GM21447 (cell line): Measurements from ENCODE around the gene BLNK.
"Not testable (repeated sequence)": the region's sequence is repeated elsewhere in the genome, so short reads cannot be mapped to it uniquely, and the experiment has no call there.

ENCODE experiments used
- ATAC-seq: cut with Tn5 transposase; IDR thresholded peaks from one replicate; pipeline ENCODE4 v1.9.1; 2021; ENCODE audit not compliant: unreplicated experiment

The BLNK gene

GRCh38 chr10:96230527-96230926 is 40.8 kb downstream of the BLNK start:
- ATAC-seq: peak; percentile 46

GRCh38 chr10:96229568-96230030 is 41.8 kb downstream of the BLNK start:
- ATAC-seq: no peak

- ATAC-seq: no peak
These were observed 42.9 kb downstream of the BLNK start for GRCh38 chr10:96228408-96228994.

- no peak for ATAC-seq
These were observed 44.2 kb downstream of the BLNK start for GRCh38 chr10:96227206-96227605.

DNA sequence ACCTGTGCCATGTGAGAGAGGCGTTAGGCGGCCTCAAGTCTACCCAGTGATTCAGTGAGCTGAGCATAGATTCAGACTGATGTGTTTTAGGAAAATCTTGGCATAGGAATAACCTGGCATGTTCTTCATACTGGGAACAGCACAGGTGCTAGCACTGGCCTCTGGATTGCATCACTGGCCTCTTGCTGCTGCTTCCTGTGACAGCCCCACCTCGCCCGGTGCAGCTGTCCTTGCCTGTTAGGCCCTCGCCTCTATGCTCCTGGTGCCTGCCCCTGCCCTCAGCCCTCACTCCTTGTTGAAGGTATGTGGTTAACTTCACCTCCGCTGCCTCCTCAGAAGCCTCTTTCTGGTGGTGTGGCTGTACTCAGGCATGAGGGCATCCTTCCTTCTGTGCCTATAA is 46.2 kb downstream of the BLNK start:
- ATAC-seq: no peak

DNA sequence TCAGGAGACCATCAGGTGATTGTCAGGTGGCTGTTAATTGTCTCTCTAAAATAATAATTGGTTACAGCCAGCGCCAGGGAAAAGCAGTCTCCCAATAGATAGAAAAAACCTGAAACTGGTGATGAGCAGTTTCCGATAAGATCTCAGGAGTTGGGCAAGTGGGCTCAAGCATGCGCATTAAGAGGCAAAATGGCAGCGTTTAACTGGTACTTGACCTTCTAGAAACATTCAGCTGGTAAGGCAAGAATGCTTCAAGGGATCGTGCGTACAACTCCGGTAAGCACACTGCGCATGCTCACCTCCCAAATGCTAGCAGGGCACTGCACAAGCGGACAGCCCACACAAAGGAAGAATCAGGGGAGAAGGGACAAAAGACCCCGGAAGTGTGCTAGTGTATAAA is 48.5 kb downstream of the BLNK start:
- ATAC-seq: no peak

DNA sequence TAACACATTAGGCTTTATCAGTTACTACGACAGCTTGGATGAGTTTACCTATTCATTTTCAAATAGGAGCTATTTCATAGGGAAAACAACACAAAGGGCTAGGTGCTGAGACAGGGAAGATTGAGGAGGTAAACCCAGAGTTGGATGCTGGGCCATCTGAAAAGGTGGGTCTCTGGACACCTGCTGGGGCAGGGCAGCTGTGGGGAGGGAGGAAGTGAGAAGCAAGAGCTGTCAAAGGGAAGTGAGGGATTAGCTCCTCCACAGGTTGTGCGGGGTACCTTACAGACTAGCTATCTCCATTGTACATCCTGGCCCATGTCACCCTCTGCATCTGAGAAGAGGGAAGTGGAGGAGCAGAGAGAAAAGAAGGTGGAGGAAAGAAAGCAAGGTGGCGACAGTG is 48.9 kb downstream of the BLNK start:
- ATAC-seq: no peak

- ATAC-seq: no peak
These were observed 52.5 kb downstream of the BLNK start for GRCh38 chr10:96218826-96219225.

DNA sequence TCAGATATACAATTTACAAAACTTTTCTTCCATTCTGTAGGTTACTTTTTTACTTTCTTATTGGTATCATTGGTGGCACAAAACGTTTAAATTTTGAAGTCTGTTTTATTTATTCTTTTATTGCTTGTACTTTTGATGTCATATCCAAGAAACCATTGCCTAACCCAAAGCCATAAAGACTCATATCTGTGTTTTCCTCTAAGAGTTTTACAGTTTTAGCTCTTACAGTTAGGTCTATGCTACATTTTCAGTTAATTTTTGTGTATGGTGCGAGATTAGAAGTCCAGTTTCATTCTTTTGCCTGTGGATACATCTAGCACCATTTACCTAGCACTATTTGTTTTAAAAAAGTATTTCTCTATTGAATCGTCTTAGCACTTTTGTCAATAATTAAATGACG is 53.7 kb downstream of the BLNK start:
- no peak for ATAC-seq

DNA sequence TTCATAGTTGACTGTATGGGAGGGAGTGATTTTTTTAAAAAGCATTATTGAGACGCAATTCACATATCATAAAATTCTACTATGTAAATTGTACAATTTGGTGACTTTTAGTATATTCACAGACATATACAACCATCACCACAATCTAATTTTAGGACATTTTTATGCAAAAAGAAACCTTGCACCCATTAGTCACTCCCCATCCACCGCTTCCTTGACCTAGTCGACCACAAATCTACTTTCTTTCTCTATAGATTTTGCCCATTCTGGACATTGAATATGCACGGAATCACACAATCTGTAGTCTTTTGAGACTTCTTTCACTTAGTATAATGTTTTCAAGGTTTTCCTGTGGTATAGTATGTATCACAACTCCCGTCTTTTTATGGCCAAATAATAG is 54.6 kb downstream of the BLNK start:
- ATAC-seq: no peak

GRCh38 chr10:96212911-96213310 is 58.5 kb downstream of the BLNK start:
- no peak for ATAC-seq

DNA sequence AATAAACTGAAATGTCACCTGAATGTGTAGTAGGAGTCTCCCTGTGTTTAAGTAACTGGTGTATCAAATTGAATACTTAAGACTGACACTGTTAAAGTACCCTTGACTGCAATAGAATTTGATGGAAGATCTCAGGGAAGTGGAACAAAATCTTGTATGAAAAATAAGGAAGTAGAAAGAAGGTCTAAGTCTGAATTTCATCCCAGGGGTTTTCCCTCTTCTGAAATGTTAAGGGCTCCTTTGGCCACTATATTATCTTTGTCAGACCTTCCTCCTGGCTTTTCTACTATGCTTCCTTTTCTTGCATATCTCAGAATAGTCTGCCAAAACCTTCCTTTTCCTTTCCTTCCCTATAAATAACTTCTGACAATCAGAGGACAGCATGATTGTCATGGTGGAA is 59.6 kb downstream of the BLNK start:
- no peak for ATAC-seq

DNA sequence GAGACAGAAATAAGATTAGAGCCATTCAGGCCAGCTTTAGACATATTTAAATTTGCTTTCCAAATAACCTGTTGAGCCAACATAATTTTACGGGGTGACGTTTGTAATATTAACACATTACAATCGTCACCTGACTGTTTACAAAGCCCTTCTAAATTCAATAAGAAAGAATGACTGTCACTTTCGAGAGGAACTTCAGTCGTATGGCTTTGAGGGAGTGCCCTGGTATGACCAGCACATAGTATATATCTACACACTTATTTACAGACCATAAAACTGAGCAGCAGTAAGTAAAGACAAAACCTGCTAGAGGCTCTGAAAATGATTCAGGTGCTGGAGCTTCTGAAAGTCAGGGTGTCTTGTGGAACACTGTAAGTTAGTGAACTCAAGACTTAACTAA is 62.4 kb downstream of the BLNK start:
- ATAC-seq: no peak

GRCh38 chr10:96208271-96208670 is 63.1 kb downstream of the BLNK start:
- ATAC-seq: peak; percentile 70

- ATAC-seq: no peak
These were observed 65.8 kb downstream of the BLNK start for GRCh38 chr10:96205580-96205979.

DNA sequence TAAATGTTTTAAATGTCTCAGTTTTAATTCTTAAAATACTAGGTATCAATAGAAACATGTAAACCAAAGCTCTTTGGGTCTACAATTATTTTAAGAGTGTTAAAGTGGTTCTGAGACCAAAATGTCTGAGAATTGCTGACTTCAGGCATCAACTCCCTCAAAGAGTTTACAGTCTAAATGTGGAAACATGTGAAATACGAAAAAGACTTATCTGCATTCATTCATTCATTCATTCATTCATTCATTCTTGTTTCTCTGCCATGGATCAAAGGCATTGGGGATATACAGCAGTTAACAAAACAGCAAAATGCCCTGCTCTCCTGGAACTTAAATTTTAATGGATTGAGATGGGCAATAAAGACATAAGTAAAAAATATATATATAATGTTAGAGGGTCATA is 69.8 kb downstream of the BLNK start:
- no peak for ATAC-seq

DNA sequence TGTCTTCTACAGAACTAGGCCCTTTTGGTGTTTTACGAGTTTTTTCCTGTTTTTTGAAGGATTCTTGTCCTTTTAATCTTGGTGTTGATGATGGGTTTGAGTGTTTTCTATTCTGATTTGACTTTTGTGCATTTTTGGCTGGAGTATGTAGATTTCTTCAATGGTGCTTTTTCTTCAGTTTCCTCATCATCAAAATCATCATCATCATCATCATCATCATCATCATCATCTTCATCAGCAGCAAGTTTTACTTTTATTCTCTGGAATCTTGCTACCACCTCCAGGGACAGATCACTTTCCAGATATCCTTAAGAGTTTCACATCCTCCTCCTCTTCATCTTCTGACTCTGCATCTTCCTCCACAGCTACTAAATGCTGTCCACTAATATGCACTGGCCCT is 81.9 kb downstream of the BLNK start:
- not testable (repeated sequence) for ATAC-seq

DNA sequence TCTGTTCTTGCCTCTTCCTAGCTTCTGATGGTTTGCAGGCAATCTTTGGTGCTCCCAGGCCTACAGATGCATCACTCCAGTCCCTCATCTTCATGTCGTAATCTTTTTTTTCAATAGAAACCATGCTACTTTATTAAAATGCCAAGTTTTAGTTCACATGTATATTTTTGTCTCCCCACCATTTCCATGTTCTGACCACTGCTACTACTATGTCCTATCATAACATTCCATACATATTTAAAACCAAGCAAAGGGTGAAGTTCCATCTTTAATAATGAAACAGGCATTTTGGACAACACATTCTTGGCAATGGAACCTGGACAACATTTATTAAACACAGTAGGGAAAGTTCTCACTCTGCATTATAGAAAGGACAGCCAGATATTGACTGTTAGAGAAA is 82.5 kb downstream of the BLNK start:
- ATAC-seq: no peak

GRCh38 chr10:96188421-96188820 is 82.9 kb downstream of the BLNK start:
- ATAC-seq: no peak

DNA sequence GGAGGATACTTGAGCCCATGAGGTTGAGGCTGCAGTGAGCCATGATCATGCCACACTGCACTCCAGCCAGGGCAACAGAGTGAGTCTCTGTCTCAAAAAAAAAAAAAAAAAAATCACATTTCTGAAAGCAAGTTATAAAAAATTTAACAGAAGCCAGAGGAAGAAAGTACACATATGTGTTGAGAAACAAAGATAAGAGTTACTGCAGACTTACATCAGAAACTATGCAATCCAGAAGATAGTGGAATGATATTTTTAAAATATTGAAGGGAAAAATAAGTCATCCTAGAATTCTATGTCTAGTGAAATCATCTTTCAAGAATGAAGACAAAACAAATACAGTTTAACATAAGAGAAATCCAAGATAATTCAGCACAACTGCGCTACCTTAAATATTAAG is 94.4 kb downstream of the BLNK start:
- no peak for ATAC-seq

DNA sequence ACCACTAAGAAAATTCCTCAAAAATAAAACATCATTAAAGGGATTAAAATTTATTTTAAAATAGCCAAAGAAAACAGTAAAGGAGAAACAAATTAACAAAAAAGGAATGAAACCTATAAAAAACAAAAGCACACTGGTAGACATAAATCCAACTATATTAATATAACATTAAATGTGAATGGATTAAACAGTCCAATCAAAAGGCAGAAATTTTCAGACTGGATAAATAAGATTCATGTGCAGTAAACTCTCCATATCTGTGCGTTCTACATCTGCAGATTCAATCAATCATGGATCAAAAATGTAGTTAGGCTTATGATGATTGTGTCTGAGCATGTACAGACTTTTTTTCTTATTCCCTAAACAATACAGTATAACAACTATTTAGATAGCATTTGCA is 98.7 kb downstream of the BLNK start:
- ATAC-seq: no peak

GRCh38 chr10:96170230-96170629 is 101.1 kb downstream of the BLNK start:
- ATAC-seq: no peak

- ATAC-seq: no peak
These were observed 102.8 kb downstream of the BLNK start for GRCh38 chr10:96168546-96168945.

GRCh38 chr10:96165726-96166125 is 105.6 kb downstream of the BLNK start:
- ATAC-seq: no peak
